ENCODE results near the gene NPTN.

Gene NPTN

GRCh38 chr15:73658645-73659044 is 25.5 kb upstream of the NPTN start:
- Histone ChIP-seq H3K27me3 (replicated peaks; ENCODE audit: insufficient read depth, low read length) (no peaks in the 10 kb centered on the region), H3K27ac (ENCODE audit: low read length) (no peak overlapping the region), H3K4me2 (ENCODE audit: low read depth, low read length) (no peak overlapping the region), H2AFZ (ENCODE audit: low read length) (no peak overlapping the region), H3K36me3 (replicated peaks; ENCODE audit: insufficient read depth, low read length) (no peaks in the 10 kb centered on the region), H3K4me1 (ENCODE audit: low read length) (no peaks in the 10 kb centered on the region), H3K79me2 (ENCODE audit: low read length) (no peaks in the 10 kb centered on the region), H4K20me1 (ENCODE audit: insufficient read depth, low read length) (no peaks in the 10 kb centered on the region), H3K4me3 (ENCODE audit: low read length) (no peak overlapping the region), H3F3A (ENCODE audit: insufficient read depth, low read length) (no peaks in the 10 kb centered on the region), H3K9me3 (replicated peaks; ENCODE audit: insufficient read depth, low read length) (no peaks in the 10 kb centered on the region), H3K9ac (ENCODE audit: low read length) (no peak overlapping the region), H3K9me2 (replicated peaks; ENCODE audit: insufficient read depth, low read length) (no peaks in the 10 kb centered on the region)
- no peak for DNase-seq
- TF ChIP-seq EZH2phosphoT487 (IDR thresholded peaks at IDR 0.05; ENCODE audit: low read length) (no peak), CTCF (IDR thresholded peaks at IDR 0.05; ENCODE audit: low read length) (no peak), EZH2 (optimal IDR thresholded peaks at IDR 0.05; ENCODE audit: low read depth, low read length) (no peak)

- H3K27ac ChIP-seq (ENCODE audit: low read length) = no peak overlapping the region
- H3K79me2 ChIP-seq (ENCODE audit: low read length) = no peaks in the 10 kb centered on the region
- H3K27me3 ChIP-seq (replicated peaks; ENCODE audit: insufficient read depth, low read length) = no peaks in the 10 kb centered on the region
- no peak for DNase-seq
- no peak overlapping the region for H2AFZ ChIP-seq (ENCODE audit: low read length)
- H3K9me2 ChIP-seq (replicated peaks; ENCODE audit: insufficient read depth, low read length) = no peaks in the 10 kb centered on the region
- H3K4me2 ChIP-seq (ENCODE audit: low read depth, low read length) = no peak overlapping the region
- H3K9ac ChIP-seq (ENCODE audit: low read length) = no peak overlapping the region
- no peaks in the 10 kb centered on the region for H3K36me3 ChIP-seq (replicated peaks; ENCODE audit: insufficient read depth, low read length)
- no peaks in the 10 kb centered on the region for H3K9me3 ChIP-seq (replicated peaks; ENCODE audit: insufficient read depth, low read length)
- 0 out of 2 replicates have a peak, but pooled peaks cover 4% of the 10 kb centered on the region for H3K4me1 ChIP-seq (ENCODE audit: low read length)
- TF ChIP-seq CTCF (IDR thresholded peaks at IDR 0.05; ENCODE audit: low read length) = no peak
- TF ChIP-seq EZH2phosphoT487 (IDR thresholded peaks at IDR 0.05; ENCODE audit: low read length) = no peak
- TF ChIP-seq EZH2 (optimal IDR thresholded peaks at IDR 0.05; ENCODE audit: low read depth, low read length) = no peak
- no peaks in the 10 kb centered on the region for H3F3A ChIP-seq (ENCODE audit: insufficient read depth, low read length)
- no peak overlapping the region for H3K4me3 ChIP-seq (ENCODE audit: low read length)
- H4K20me1 ChIP-seq (ENCODE audit: insufficient read depth, low read length) = no peaks in the 10 kb centered on the region
Observed at GRCh38 chr15:73655724-73656123, 22.5 kb upstream of the NPTN start.

- 0 out of 2 replicates have a peak, but pooled peaks cover 8% of the 10 kb centered on the region for H3K4me1 ChIP-seq (ENCODE audit: low read length)
- TF ChIP-seq CTCF (IDR thresholded peaks at IDR 0.05; ENCODE audit: low read length) (no peak), EZH2 (optimal IDR thresholded peaks at IDR 0.05; ENCODE audit: low read depth, low read length) (no peak), EZH2phosphoT487 (IDR thresholded peaks at IDR 0.05; ENCODE audit: low read length) (no peak)
- no peak for DNase-seq
Observed at GRCh38 chr15:73654659-73655058, 21.5 kb upstream of the NPTN start.

More at GRCh38 chr15:73654659-73655058, 21.5 kb upstream of the NPTN start:
- Histone ChIP-seq H3K4me3 (ENCODE audit: low read length) (no peak overlapping the region), H3K27ac (ENCODE audit: low read length) (no peak overlapping the region), H3K9me3 (replicated peaks; ENCODE audit: insufficient read depth, low read length) (no peaks in the 10 kb centered on the region), H3F3A (ENCODE audit: insufficient read depth, low read length) (no peaks in the 10 kb centered on the region), H3K9me2 (replicated peaks; ENCODE audit: insufficient read depth, low read length) (no peaks in the 10 kb centered on the region), H4K20me1 (ENCODE audit: insufficient read depth, low read length) (no peaks in the 10 kb centered on the region), H3K9ac (ENCODE audit: low read length) (no peak overlapping the region), H3K27me3 (replicated peaks; ENCODE audit: insufficient read depth, low read length) (no peaks in the 10 kb centered on the region), H3K36me3 (replicated peaks; ENCODE audit: insufficient read depth, low read length) (no peaks in the 10 kb centered on the region), H3K79me2 (ENCODE audit: low read length) (no peaks in the 10 kb centered on the region), H3K4me2 (ENCODE audit: low read depth, low read length) (no peak overlapping the region), H2AFZ (ENCODE audit: low read length) (no peak overlapping the region)
